ENCODE data around the gene MPC1L.

- TF ChIP-seq POLR2G (IDR thresholded peaks at IDR 0.05; ENCODE audit: low read depth, low read length) (no peak), TCF7L2 (IDR thresholded peaks at IDR 0.05; ENCODE audit: low read depth, low read length) (no peak), ZNF24 (IDR thresholded peaks at IDR 0.05) (no peak), SMARCA4 (IDR thresholded peaks at IDR 0.05) (no peak), GABPB2 (CRISPR knock-in tag; conservative IDR thresholded peaks at IDR 0.05) (no peak), NFE2L1 (tag; IDR thresholded peaks at IDR 0.05; ENCODE audit: borderline replicate concordance, low read depth) (no peak)
- TF ChIP-seq, protein P1, sequence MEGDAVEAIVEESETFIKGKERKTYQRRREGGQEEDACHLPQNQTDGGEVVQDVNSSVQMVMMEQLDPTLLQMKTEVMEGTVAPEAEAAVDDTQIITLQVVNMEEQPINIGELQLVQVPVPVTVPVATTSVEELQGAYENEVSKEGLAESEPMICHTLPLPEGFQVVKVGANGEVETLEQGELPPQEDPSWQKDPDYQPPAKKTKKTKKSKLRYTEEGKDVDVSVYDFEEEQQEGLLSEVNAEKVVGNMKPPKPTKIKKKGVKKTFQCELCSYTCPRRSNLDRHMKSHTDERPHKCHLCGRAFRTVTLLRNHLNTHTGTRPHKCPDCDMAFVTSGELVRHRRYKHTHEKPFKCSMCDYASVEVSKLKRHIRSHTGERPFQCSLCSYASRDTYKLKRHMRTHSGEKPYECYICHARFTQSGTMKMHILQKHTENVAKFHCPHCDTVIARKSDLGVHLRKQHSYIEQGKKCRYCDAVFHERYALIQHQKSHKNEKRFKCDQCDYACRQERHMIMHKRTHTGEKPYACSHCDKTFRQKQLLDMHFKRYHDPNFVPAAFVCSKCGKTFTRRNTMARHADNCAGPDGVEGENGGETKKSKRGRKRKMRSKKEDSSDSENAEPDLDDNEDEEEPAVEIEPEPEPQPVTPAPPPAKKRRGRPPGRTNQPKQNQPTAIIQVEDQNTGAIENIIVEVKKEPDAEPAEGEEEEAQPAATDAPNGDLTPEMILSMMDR (IDR thresholded peaks at IDR 0.05 in 2 of 3, conservative IDR thresholded peaks at IDR 0.05 in 1 of 3; ENCODE audit: insufficient read depth in 2 of 3, low read depth in 1 of 3, low read length in 3 of 3), result no peak
- TF ChIP-seq, protein P2, sequence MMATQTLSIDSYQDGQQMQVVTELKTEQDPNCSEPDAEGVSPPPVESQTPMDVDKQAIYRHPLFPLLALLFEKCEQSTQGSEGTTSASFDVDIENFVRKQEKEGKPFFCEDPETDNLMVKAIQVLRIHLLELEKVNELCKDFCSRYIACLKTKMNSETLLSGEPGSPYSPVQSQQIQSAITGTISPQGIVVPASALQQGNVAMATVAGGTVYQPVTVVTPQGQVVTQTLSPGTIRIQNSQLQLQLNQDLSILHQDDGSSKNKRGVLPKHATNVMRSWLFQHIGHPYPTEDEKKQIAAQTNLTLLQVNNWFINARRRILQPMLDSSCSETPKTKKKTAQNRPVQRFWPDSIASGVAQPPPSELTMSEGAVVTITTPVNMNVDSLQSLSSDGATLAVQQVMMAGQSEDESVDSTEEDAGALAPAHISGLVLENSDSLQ (IDR thresholded peaks at IDR 0.05), result no peak
Observed at GRCh38 chrX:40632199-40632598, 9.0 kb downstream of the MPC1L start.
